HG02571 (cell line): ENCODE measurements around the gene MIOX.
A peak's percentile ranks its signal among the peaks of the same experiment; 100 is the strongest.

ENCODE experiments used
- ATAC-seq: cut with Tn5 transposase; IDR thresholded peaks from one replicate; pipeline ENCODE4 v1.9.1; 2021; ENCODE audit warnings: mild to moderate bottlenecking, moderate library complexity; ENCODE audit not compliant: unreplicated experiment

Gene MIOX

GRCh38 chr22:50488886-50489285 is 2.2 kb downstream of the MIOX start:
- ATAC-seq = no peak

GRCh38 chr22:50489363-50490243 is 2.9 kb downstream of the MIOX start:
- ATAC-seq = no peak

GRCh38 chr22:50490531-50491308 is 4.1 kb downstream of the MIOX start:
- ATAC-seq = no peak

GRCh38 chr22:50497093-50497492 is 10.4 kb downstream of the MIOX start:
- ATAC-seq = no peak

- no peak for ATAC-seq
These were observed 11.7 kb downstream of the MIOX start for GRCh38 chr22:50498322-50498890.

GRCh38 chr22:50500452-50500851 is 13.8 kb downstream of the MIOX start:
- no peak for ATAC-seq

- ATAC-seq = no peak
These were observed 15.4 kb downstream of the MIOX start for GRCh38 chr22:50502096-50502495.

GRCh38 chr22:50502628-50503474 is 16.2 kb downstream of the MIOX start:
- ATAC-seq = no peak

- no peak for ATAC-seq
These were observed 17.0 kb downstream of the MIOX start for GRCh38 chr22:50503475-50504145.

- ATAC-seq = no peak
These were observed 17.9 kb downstream of the MIOX start for GRCh38 chr22:50504369-50505211.

GRCh38 chr22:50505276-50505775 is 18.7 kb downstream of the MIOX start:
- no peak for ATAC-seq

- ATAC-seq = no peak
These were observed 19.3 kb downstream of the MIOX start for GRCh38 chr22:50505776-50506610.

- no peak for ATAC-seq
These were observed 20.2 kb downstream of the MIOX start for GRCh38 chr22:50506611-50507420.

- ATAC-seq = peak; percentile 44
These were observed 20.8 kb downstream of the MIOX start, which contains the start of gene LMF2 for GRCh38 chr22:50507421-50507990. LMF2 (minus strand) TSS chr22:50507702; CDS start chr22:50507675, 27 bp downstream.

- peak; percentile 64 for ATAC-seq
These were observed 21.6 kb downstream of the MIOX start, which contains the start of gene NCAPH2 for GRCh38 chr22:50507991-50508884. NCAPH2 (plus strand) TSS chr22:50508224; CDS start chr22:50508338, 114 bp downstream.

- ATAC-seq = no peak
These were observed 22.2 kb downstream of the MIOX start for GRCh38 chr22:50508897-50509296.
